Urinary bladder (tissue), 4 donors: ENCODE data around the gene BTBD16. TPM values are rescaled to one million over a fixed set of nuclear protein-coding genes. Genes with fewer than 3 reads are reported as not detected.

Source experiments
- DNase-seq: peaks from one replicate; pipeline ENCODE4 v3.0.0-alpha.2; 2015; ENCODE audit errors: extremely low spot score
- H3K27ac ChIP-seq: one replicate; pipeline ENCODE4 v1.5.1; 2013; ENCODE audit warnings: low read depth, mild to moderate bottlenecking, moderate library complexity
- H3K36me3 ChIP-seq: one replicate; pipeline ENCODE4 v1.6.1; 2013; ENCODE audit warnings: mild to moderate bottlenecking, moderate library complexity; ENCODE audit not compliant: insufficient read depth
- H3K4me1 ChIP-seq: one replicate; pipeline ENCODE4 v1.6.1; 2013; ENCODE audit warnings: mild to moderate bottlenecking, moderate library complexity; ENCODE audit not compliant: insufficient read depth
- H3K4me3 ChIP-seq: one replicate; pipeline ENCODE4 v1.5.1; 2013; ENCODE audit warnings: low read depth, low read length
- WGBS: extraction: QIAGEN DNeasy Blood & Tissue Kit; methylation state at CpG from one replicate; pipeline ENCODE4 v1.1.7; 2013; 5-methylcytosine and 5-hydroxymethylcytosine counted together
- polyA plus RNA-seq: library from polyadenylated mRNA; stranded (reverse); fragments of 200-250 nt; gene quantifications from one replicate; pipeline ENCODE4 v1.2.3, GENCODE V29; 2013
- total RNA-seq: library from RNA; depleted of rRNA; stranded (reverse); fragments of >200 nt; gene quantifications from one replicate; pipeline ENCODE4 v1.2.3, GENCODE V29; 2014
- donor health status: healthy with polysubstance abuse.
- donor health status: healthy.

BTBD16 gene
- total and polyA plus RNA-seq, 2 donors: 2.6 to 10.2 TPM

- no peaks in the 10 kb centered on the region for H3K4me1 ChIP-seq
- 73% methylated on average over 3 of the region's 3 CpGs for WGBS
- no peaks in the 10 kb centered on the region for H3K36me3 ChIP-seq
- no peak overlapping the region for H3K27ac ChIP-seq
- DNase-seq: no peak
- no peak overlapping the region for H3K4me3 ChIP-seq
Measured at GRCh38 chr10:122288917-122289316, 17.8 kb downstream of the BTBD16 start.

- Histone ChIP-seq H3K4me3 (no peak overlapping the region), H3K36me3 (no peaks in the 10 kb centered on the region), H3K27ac (peak overlapping the region; percentile 66), H3K4me1 (no peaks in the 10 kb centered on the region)
- WGBS: 71% methylated on average over 7 of the region's 7 CpGs
- DNase-seq: no peak
Measured at GRCh38 chr10:122290334-122290733, 19.2 kb downstream of the BTBD16 start.

- 89% methylated on average over 13 of the region's 13 CpGs for WGBS
- no peak for DNase-seq
- H3K27ac ChIP-seq: peak overlapping the region; percentile 43
- no peaks in the 10 kb centered on the region for H3K4me1 ChIP-seq
- H3K36me3 ChIP-seq: no peaks in the 10 kb centered on the region
- H3K4me3 ChIP-seq: no peak overlapping the region
Measured at GRCh38 chr10:122290833-122291532, 19.9 kb downstream of the BTBD16 start.

GRCh38 chr10:122291739-122292138, 20.6 kb downstream of the BTBD16 start:
- DNase-seq: no peak
- WGBS: 84% methylated on average over 5 of the region's 5 CpGs
- H3K4me3 ChIP-seq: no peak overlapping the region
- peak overlapping the region; percentile 43 for H3K27ac ChIP-seq
- H3K4me1 ChIP-seq: no peaks in the 10 kb centered on the region
- no peaks in the 10 kb centered on the region for H3K36me3 ChIP-seq

GRCh38 chr10:122292376-122292775, 21.3 kb downstream of the BTBD16 start:
- H3K27ac ChIP-seq: peak overlapping the region; percentile 39
- no peak overlapping the region for H3K4me3 ChIP-seq
- no peaks in the 10 kb centered on the region for H3K4me1 ChIP-seq
- no peak for DNase-seq
- H3K36me3 ChIP-seq: no peaks in the 10 kb centered on the region
- 79% methylated on average over 3 of the region's 3 CpGs for WGBS

- 79% methylated on average over 10 of the region's 10 CpGs for WGBS
- Histone ChIP-seq H3K4me1 (no peaks in the 10 kb centered on the region), H3K36me3 (no peaks in the 10 kb centered on the region), H3K27ac (peak overlapping the region; percentile 47), H3K4me3 (no peak overlapping the region)
- DNase-seq: no peak
Measured at GRCh38 chr10:122293156-122293960, 22.3 kb downstream of the BTBD16 start.

GRCh38 chr10:122293961-122294380, 22.9 kb downstream of the BTBD16 start:
- DNase-seq: peak; percentile 76
- 76% methylated on average over 4 of the region's 4 CpGs for WGBS
- no peaks in the 10 kb centered on the region for H3K4me1 ChIP-seq
- no peak overlapping the region for H3K27ac ChIP-seq
- H3K4me3 ChIP-seq: no peak overlapping the region
- H3K36me3 ChIP-seq: no peaks in the 10 kb centered on the region

- WGBS: 85% methylated on average over 12 of the region's 12 CpGs
- H3K4me3 ChIP-seq: no peak overlapping the region
- H3K27ac ChIP-seq: peak overlapping the region; percentile 15
- H3K36me3 ChIP-seq: no peaks in the 10 kb centered on the region
- H3K4me1 ChIP-seq: no peaks in the 10 kb centered on the region
- no peak for DNase-seq
Measured at GRCh38 chr10:122294511-122295450, 23.7 kb downstream of the BTBD16 start.

GRCh38 chr10:122295451-122295809, 24.3 kb downstream of the BTBD16 start:
- Histone ChIP-seq H3K4me1 (no peaks in the 10 kb centered on the region), H3K4me3 (no peak overlapping the region), H3K27ac (peak overlapping the region; percentile 6), H3K36me3 (no peaks in the 10 kb centered on the region)
- no peak for DNase-seq
- WGBS: 80% methylated on average over 4 of the region's 4 CpGs

- Histone ChIP-seq H3K4me3 (no peak overlapping the region), H3K4me1 (no peaks in the 10 kb centered on the region), H3K27ac (no peak overlapping the region), H3K36me3 (no peaks in the 10 kb centered on the region)
- DNase-seq: no peak
- 80% methylated on average over 8 of the region's 8 CpGs for WGBS
Measured at GRCh38 chr10:122296363-122297120, 25.4 kb downstream of the BTBD16 start.

GRCh38 chr10:122297583-122297982, 26.5 kb downstream of the BTBD16 start:
- 79% methylated on average over 8 of the region's 8 CpGs for WGBS
- Histone ChIP-seq H3K27ac (no peak overlapping the region), H3K4me3 (no peak overlapping the region), H3K4me1 (no peaks in the 10 kb centered on the region), H3K36me3 (no peaks in the 10 kb centered on the region)
- no peak for DNase-seq

GRCh38 chr10:122298206-122298597, 27.1 kb downstream of the BTBD16 start:
- DNase-seq: no peak
- 80% methylated on average over 6 of the region's 6 CpGs for WGBS

More at GRCh38 chr10:122298206-122298597, 27.1 kb downstream of the BTBD16 start:
- Histone ChIP-seq H3K4me1 (no peaks in the 10 kb centered on the region), H3K27ac (no peak overlapping the region), H3K36me3 (no peaks in the 10 kb centered on the region), H3K4me3 (no peak overlapping the region)
